ENCODE measurements around the gene SH3GL1.
A peak's percentile ranks its signal among the peaks of the same experiment; 100 is the strongest.

- no peak for TF ChIP-seq RAD21 (IDR thresholded peaks at IDR 0.05; ENCODE audit: low read length)
- TF ChIP-seq, protein P1, sequence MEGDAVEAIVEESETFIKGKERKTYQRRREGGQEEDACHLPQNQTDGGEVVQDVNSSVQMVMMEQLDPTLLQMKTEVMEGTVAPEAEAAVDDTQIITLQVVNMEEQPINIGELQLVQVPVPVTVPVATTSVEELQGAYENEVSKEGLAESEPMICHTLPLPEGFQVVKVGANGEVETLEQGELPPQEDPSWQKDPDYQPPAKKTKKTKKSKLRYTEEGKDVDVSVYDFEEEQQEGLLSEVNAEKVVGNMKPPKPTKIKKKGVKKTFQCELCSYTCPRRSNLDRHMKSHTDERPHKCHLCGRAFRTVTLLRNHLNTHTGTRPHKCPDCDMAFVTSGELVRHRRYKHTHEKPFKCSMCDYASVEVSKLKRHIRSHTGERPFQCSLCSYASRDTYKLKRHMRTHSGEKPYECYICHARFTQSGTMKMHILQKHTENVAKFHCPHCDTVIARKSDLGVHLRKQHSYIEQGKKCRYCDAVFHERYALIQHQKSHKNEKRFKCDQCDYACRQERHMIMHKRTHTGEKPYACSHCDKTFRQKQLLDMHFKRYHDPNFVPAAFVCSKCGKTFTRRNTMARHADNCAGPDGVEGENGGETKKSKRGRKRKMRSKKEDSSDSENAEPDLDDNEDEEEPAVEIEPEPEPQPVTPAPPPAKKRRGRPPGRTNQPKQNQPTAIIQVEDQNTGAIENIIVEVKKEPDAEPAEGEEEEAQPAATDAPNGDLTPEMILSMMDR (conservative IDR thresholded peaks at IDR 0.05; ENCODE audit: low read depth, low read length), result no peak
- no peak for TF ChIP-seq MAFK (IDR thresholded peaks at IDR 0.05; ENCODE audit: low read depth, low read length)
- no peak for TF ChIP-seq RCOR1 (IDR thresholded peaks at IDR 0.05; ENCODE audit: insufficient replicate concordance, low read length)
- no peak for TF ChIP-seq MXI1 (IDR thresholded peaks at IDR 0.05; ENCODE audit: borderline replicate concordance, low read depth, low read length)
- peak; percentile 82 for TF ChIP-seq CEBPB (IDR thresholded peaks at IDR 0.05; ENCODE audit: low read depth, low read length)
- no peak for TF ChIP-seq POLR2A (IDR thresholded peaks at IDR 0.05; ENCODE audit: low read depth, low read length)
These were observed 13.9 kb upstream of the SH3GL1 start for GRCh38 chr19:4414144-4414799.

Data from IMR-90 (cell line).